IMR-90 (cell line): Measurements from ENCODE around the gene STX8. TPM values are rescaled to one million over a fixed set of nuclear protein-coding genes. Genes with fewer than 3 reads are reported as not detected.

ENCODE experiments used
- ATAC-seq: fragments of 200-7000 bp; cut with Tn5 transposase; 2 replicates; pipeline ENCODE4 v1.9.1; 2020; ENCODE audit warnings: low read depth, mild to moderate bottlenecking, moderate library complexity
- BruUV-seq: library from RNA; stranded (reverse); fragments of 400-500 nt; replicated peaks from 2 replicates; lab custom pipeline; 2021; lab: Mats Ljungman, UMichigan
- CTCF ChIA-PET: fragments of 300-600 bp; formaldehyde crosslinking; extraction: SDS; loops from one replicate; lab custom pipeline; 2021; ENCODE audit warnings: antibody characterized with exemption; lab: Yijun Ruan, JAX
- POLR2A ChIA-PET: fragments of 300-600 bp; sonication (Branson Sonifier 250); formaldehyde crosslinking; loops from one replicate; lab custom pipeline; 2022; ENCODE audit warnings: antibody characterized with exemption; ENCODE audit not compliant: unreplicated experiment; lab: Charles Lee
- DNase-seq: peaks from one replicate; pipeline ENCODE4 v3.0.0; 2013
- H2AFZ ChIP-seq: replicated peaks from 2 replicates; pipeline ENCODE3; 2013; ENCODE audit warnings: low read length, mild to moderate bottlenecking; ENCODE audit not compliant: poor library complexity
- H2AK5ac ChIP-seq: 2 replicates; pipeline ENCODE4 v1.6.1; 2013; ENCODE audit warnings: low read depth, low read length, inconsistent platforms
- H2AK9ac ChIP-seq: replicated peaks from 2 replicates; pipeline ENCODE3; 2013; ENCODE audit warnings: mild to moderate bottlenecking, low read depth, low read length, moderate library complexity; ENCODE audit not compliant: poor library complexity
- H2BK120ac ChIP-seq: 2 replicates; pipeline ENCODE4 v1.6.1; 2013; ENCODE audit warnings: low read depth, low read length, inconsistent platforms
- H2BK15ac ChIP-seq: 3 replicates; pipeline ENCODE4 v1.6.1; 2013; ENCODE audit warnings: low read depth, low read length, inconsistent platforms
- H2BK20ac ChIP-seq: 2 replicates; pipeline ENCODE4 v1.6.1; 2013; ENCODE audit warnings: low read depth, mild to moderate bottlenecking, inconsistent platforms, low read length, moderate library complexity
- H2BK5ac ChIP-seq: 2 replicates; pipeline ENCODE4 v1.6.1; 2013; ENCODE audit warnings: mild to moderate bottlenecking, low read depth, low read length, inconsistent platforms; ENCODE audit not compliant: poor library complexity, severe bottlenecking
- H3K14ac ChIP-seq: replicated peaks from 2 replicates; pipeline ENCODE4 v1.6.1; 2013; ENCODE audit warnings: low read depth, low read length, inconsistent platforms
- H3K18ac ChIP-seq: 2 replicates; pipeline ENCODE4 v1.6.1; 2013; ENCODE audit warnings: low read depth, low read length, control low read depth
- H3K23ac ChIP-seq: 2 replicates; pipeline ENCODE4 v1.6.1; 2013; ENCODE audit warnings: low read depth, low read length, inconsistent platforms
- H3K27ac ChIP-seq: 2 replicates; pipeline ENCODE4 v1.5.1; 2013; ENCODE audit warnings: mild to moderate bottlenecking, control low read depth, low read length; ENCODE audit not compliant: insufficient read depth
- H3K27me3 ChIP-seq: 2 replicates; pipeline ENCODE4 v1.6.1; 2013; ENCODE audit warnings: low read length; ENCODE audit not compliant: control insufficient read depth, insufficient read depth
- H3K36me3 ChIP-seq: 2 replicates; pipeline ENCODE4 v1.6.1; 2013; ENCODE audit warnings: low read length, mixed read lengths; ENCODE audit not compliant: control insufficient read depth, insufficient read depth
- H3K4ac ChIP-seq: 2 replicates; pipeline ENCODE4 v1.6.1; 2013; ENCODE audit warnings: low read depth, low read length, inconsistent platforms
- H3K4me1 ChIP-seq: 2 replicates; pipeline ENCODE4 v1.6.1; 2013; ENCODE audit warnings: low read length, mixed read lengths; ENCODE audit not compliant: control insufficient read depth, insufficient read depth
- H3K4me2 ChIP-seq: 2 replicates; pipeline ENCODE4 v1.6.1; 2013; ENCODE audit warnings: low read depth, mild to moderate bottlenecking, control low read depth, low read length, moderate library complexity
- H3K4me3 ChIP-seq: 2 replicates; pipeline ENCODE4 v1.5.1; 2013; ENCODE audit warnings: low read depth, mild to moderate bottlenecking, control low read depth, low read length, moderate library complexity; ENCODE audit not compliant: insufficient read depth
- H3K56ac ChIP-seq: 2 replicates; pipeline ENCODE4 v1.6.1; 2013; ENCODE audit warnings: low read length, inconsistent platforms; ENCODE audit not compliant: insufficient read depth; ENCODE audit errors: extremely low read depth
- H3K79me1 ChIP-seq, 2 experiments: 2 replicates each; pipeline ENCODE4 v1.6.1; 2013; ENCODE audit warnings: low read length in 2 of 2, inconsistent platforms in 1 of 2, low read depth in 1 of 2
- H3K9ac ChIP-seq: 2 replicates; pipeline ENCODE4 v1.6.1; 2013; ENCODE audit warnings: low read depth, low read length, control low read depth
- H3K9me1 ChIP-seq: 2 replicates; pipeline ENCODE4 v1.6.1; 2013; ENCODE audit warnings: low read length, inconsistent platforms; ENCODE audit not compliant: insufficient read depth
- H3K9me3 ChIP-seq: 2 replicates; pipeline ENCODE4 v1.6.1; 2013; ENCODE audit warnings: low read length; ENCODE audit not compliant: control insufficient read depth, insufficient read depth
- H4K20me1 ChIP-seq: 2 replicates; pipeline ENCODE4 v1.6.1; 2013; ENCODE audit warnings: low read length, inconsistent platforms; ENCODE audit not compliant: insufficient read depth
- H4K5ac ChIP-seq: 2 replicates; pipeline ENCODE4 v1.6.1; 2013; ENCODE audit warnings: mild to moderate bottlenecking, low read depth, low read length, control low read depth
- H4K8ac ChIP-seq, 2 experiments: 2 replicates each; pipeline ENCODE4 v1.6.1; 2013; ENCODE audit warnings: low read depth in 2 of 2, low read length in 2 of 2, control low read depth in 1 of 2, inconsistent platforms in 1 of 2
- H4K91ac ChIP-seq: 2 replicates; pipeline ENCODE4 v1.6.1; 2013; ENCODE audit warnings: low read depth, low read length, inconsistent platforms; ENCODE audit not compliant: insufficient read depth
- BHLHE40 ChIP-seq: fragments of 150-350 bp; IDR thresholded peaks from 2 replicates; pipeline ENCODE4 v1.6.1; 2016; ENCODE audit warnings: mild to moderate bottlenecking, low read depth, low read length
- CEBPB ChIP-seq: IDR thresholded peaks from 2 replicates; pipeline ENCODE4 v1.6.1; 2012; ENCODE audit warnings: low read depth, low read length, improper control_type of control experiment
- MAFK ChIP-seq: IDR thresholded peaks from 2 replicates; pipeline ENCODE4 v1.6.1; 2012; ENCODE audit warnings: low read depth, low read length, improper control_type of control experiment
- WGBS, 2 experiments: methylation state at CpG; one replicate each; pipeline versions ENCODE4 v1.1.5 to v1.1.7; 2013; ENCODE audit warnings: missing lambda C conversion rate in 2 of 2; ENCODE audit not compliant: insufficient read length in 1 of 2; ENCODE audit errors: extremely low coverage in 2 of 2; 5-methylcytosine and 5-hydroxymethylcytosine counted together
- dilution Hi-C: fragments of 300-500 bp; cut with HindIII; formaldehyde crosslinking; loops from one replicate; pipeline ENCODE4 v1.14.3; 2018; ENCODE audit warnings: low sequenced_read_pairs; ENCODE audit not compliant: unreplicated experiment
- in situ Hi-C: fragments of 300-500 bp; cut with MboI; formaldehyde crosslinking; loops from 3 replicates; pipeline ENCODE4 v1.14.3; 2019; ENCODE audit warnings: low sequenced_read_pairs, inconsistent platforms, mixed read lengths
- intact Hi-C: fragments of 100-400 bp; cut with micrococcal nuclease; formaldehyde crosslinking; loops from 2 replicates; pipeline ENCODE4 v1.10.0; 2022
- polyA plus RNA-seq, 3 experiments: library from polyadenylated mRNA; depleted of rRNA; stranded (reverse); fragments of >200 nt; gene quantifications; 2 replicates each; pipeline ENCODE4 v1.2.3, GENCODE V29; 2012; ENCODE audit warnings: low replicate concordance in 1 of 3
- total RNA-seq: library from RNA; depleted of rRNA; stranded (reverse); fragments of >200 nt; gene quantifications from 2 replicates; pipeline ENCODE4 v1.2.3, GENCODE V29; 2012
- TF ChIP-seq, protein P1 (sequence below): conservative IDR thresholded peaks from 2 replicates; pipeline ENCODE4 v1.5.1; 2012; ENCODE audit warnings: mild to moderate bottlenecking, low read depth, low read length, improper control_type of control experiment

STX8 gene
- total and polyA plus RNA-seq, 2 of the 4 experiments (the other 2 are of a cell fraction) = 26.5 to 47.0 TPM

DNA sequence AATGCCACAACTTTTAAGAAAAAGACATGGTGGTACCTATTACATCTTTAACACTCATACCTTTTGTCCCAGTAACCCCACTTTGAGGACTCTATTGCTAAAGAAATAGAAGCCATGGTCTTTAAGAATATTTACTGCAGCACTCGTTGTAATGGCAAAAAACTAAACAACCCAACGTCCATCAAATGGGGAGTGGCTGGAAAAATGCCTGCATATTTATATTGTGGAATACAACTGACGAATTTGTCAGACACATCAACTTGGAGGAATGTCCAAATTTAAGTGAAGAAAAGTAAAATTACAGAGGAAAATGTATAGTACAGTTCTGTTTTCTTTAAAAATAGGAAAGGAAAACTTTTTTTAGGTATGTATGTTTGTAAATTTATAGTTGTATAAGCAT lies 47.8 kb downstream of the STX8 start:
- no peaks in the 10 kb centered on the region; a peak in 1 of 4 replicates for H3K79me1 ChIP-seq
- H3K4ac ChIP-seq = no peak overlapping the region
- no peaks in the 10 kb centered on the region for H3K9me1 ChIP-seq
- H3K27me3 ChIP-seq = no peaks in the 10 kb centered on the region
- H3K9ac ChIP-seq = no peak overlapping the region
- ATAC-seq = no peak
- no peak overlapping the region for H2AK9ac ChIP-seq
- BruUV-seq = no TSS peak
- H3K56ac ChIP-seq = no peak overlapping the region
- CTCF ChIA-PET = no interaction called here
- no peak overlapping the region for H3K4me3 ChIP-seq
- no peaks in the 10 kb centered on the region for H3K4me1 ChIP-seq
- no peak overlapping the region for H2AK5ac ChIP-seq
- no peak overlapping the region for H3K27ac ChIP-seq
- intact Hi-C loops = loop anchor here (10.0 kb wide), 2 partner anchors 633 to 743 kb away; no protein-coding TSS in a partner anchor
- POLR2A ChIA-PET = no interaction called here
- H4K20me1 ChIP-seq = no peaks in the 10 kb centered on the region
- no peak overlapping the region for H4K8ac ChIP-seq
- no peak overlapping the region for H3K23ac ChIP-seq
- WGBS, 2 experiments = 100% methylated on average over 1 of the region's 3 CpGs; no CpG with 5 or more reads in 1 of the 2 experiments
- no peak overlapping the region for H2BK20ac ChIP-seq
- no peaks in the 10 kb centered on the region for H3K36me3 ChIP-seq
- H3K4me2 ChIP-seq = no peak overlapping the region
- no peak overlapping the region for H3K18ac ChIP-seq
- no peak overlapping the region for H2BK15ac ChIP-seq
- dilution Hi-C loops = no loop called here
- H2BK5ac ChIP-seq = no peak overlapping the region
- in situ Hi-C loops = loop anchor here (5.0 to 25.0 kb wide), 2 partner anchors 540 to 740 kb away; partner anchors contain the start of gene MFSD6L
- H3K14ac ChIP-seq = no peak overlapping the region
- H4K91ac ChIP-seq = no peak overlapping the region
- H2AFZ ChIP-seq = no peak overlapping the region
- H4K5ac ChIP-seq = no peak overlapping the region
- DNase-seq = no peak
- TF ChIP-seq MAFK (no peak), CEBPB (no peak), BHLHE40 (no peak)
- TF ChIP-seq, protein P1, sequence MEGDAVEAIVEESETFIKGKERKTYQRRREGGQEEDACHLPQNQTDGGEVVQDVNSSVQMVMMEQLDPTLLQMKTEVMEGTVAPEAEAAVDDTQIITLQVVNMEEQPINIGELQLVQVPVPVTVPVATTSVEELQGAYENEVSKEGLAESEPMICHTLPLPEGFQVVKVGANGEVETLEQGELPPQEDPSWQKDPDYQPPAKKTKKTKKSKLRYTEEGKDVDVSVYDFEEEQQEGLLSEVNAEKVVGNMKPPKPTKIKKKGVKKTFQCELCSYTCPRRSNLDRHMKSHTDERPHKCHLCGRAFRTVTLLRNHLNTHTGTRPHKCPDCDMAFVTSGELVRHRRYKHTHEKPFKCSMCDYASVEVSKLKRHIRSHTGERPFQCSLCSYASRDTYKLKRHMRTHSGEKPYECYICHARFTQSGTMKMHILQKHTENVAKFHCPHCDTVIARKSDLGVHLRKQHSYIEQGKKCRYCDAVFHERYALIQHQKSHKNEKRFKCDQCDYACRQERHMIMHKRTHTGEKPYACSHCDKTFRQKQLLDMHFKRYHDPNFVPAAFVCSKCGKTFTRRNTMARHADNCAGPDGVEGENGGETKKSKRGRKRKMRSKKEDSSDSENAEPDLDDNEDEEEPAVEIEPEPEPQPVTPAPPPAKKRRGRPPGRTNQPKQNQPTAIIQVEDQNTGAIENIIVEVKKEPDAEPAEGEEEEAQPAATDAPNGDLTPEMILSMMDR = no peak
- H3K9me3 ChIP-seq = no peaks in the 10 kb centered on the region
- no peak overlapping the region for H2BK120ac ChIP-seq
